ENCODE results near the gene TBC1D17. TPM values are rescaled to one million over a fixed set of nuclear protein-coding genes. Genes with fewer than 3 reads are reported as not detected.

TBC1D17 gene
- total RNA-seq, 2 donors from 2014 or later = 27.9 to 31.7 TPM

DNA sequence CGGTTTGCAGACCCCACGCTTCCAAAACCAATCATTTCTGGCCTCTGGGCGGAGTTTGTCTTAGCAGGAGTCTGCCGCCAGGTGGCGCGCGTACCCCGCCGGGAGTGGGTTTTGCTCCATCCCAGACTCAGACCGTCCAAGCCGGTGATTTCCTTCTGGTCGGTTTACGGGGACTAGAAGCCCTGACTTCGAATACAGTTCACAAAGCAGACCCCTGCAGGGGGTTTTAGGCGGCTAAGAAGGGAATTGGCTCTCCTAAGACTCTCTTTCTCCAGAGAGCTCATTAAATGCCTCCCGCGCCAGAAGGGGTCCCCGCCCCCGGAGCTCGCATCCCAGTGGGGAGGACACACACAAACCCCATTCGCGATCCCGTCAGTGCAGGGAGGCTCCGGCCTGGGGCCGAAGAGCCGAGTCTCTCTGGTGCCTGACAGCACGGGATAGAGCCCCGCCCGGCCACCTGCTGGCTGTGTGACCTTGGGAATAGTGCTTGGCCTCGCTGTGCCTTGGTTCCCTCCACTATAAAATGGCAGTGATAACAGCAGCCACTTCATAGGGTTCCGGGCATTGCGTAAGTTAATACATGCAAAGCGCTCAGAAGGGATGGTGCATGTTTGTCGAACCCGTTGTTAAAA is 60.4 kb downstream of the TBC1D17 start:
- Histone ChIP-seq H3K4me3 (peak overlapping the region; percentile 45), H3K4me1 (ENCODE audit: control insufficient read depth in 1 of 2, low read depth in 2 of 2) (peaks cover 0 to 4% of the 10 kb centered on the region in 2 donors), H3K9me3 (no peaks in the 10 kb centered on the region), H3K36me3 (no peaks in the 10 kb centered on the region), H3K27me3 (replicated peaks; ENCODE audit: insufficient read depth) (no peaks in the 10 kb centered on the region), H3K27ac (no peak overlapping the region)
- ATAC-seq (ENCODE audit: insufficient number of reproducible peaks, low FRiP score, low read depth) (peak; percentile 64), DNase-seq (ENCODE audit: low spot score) (no peak)
- TF ChIP-seq, protein P1, sequence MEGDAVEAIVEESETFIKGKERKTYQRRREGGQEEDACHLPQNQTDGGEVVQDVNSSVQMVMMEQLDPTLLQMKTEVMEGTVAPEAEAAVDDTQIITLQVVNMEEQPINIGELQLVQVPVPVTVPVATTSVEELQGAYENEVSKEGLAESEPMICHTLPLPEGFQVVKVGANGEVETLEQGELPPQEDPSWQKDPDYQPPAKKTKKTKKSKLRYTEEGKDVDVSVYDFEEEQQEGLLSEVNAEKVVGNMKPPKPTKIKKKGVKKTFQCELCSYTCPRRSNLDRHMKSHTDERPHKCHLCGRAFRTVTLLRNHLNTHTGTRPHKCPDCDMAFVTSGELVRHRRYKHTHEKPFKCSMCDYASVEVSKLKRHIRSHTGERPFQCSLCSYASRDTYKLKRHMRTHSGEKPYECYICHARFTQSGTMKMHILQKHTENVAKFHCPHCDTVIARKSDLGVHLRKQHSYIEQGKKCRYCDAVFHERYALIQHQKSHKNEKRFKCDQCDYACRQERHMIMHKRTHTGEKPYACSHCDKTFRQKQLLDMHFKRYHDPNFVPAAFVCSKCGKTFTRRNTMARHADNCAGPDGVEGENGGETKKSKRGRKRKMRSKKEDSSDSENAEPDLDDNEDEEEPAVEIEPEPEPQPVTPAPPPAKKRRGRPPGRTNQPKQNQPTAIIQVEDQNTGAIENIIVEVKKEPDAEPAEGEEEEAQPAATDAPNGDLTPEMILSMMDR (IDR thresholded peaks at IDR 0.05) = peak; percentile 96

Other genes with a start within 250 kb of the TBC1D17 start
- 100 to 1,000 TPM in 1 of 2 donors, 10 to 100 TPM in 1; 82.2 to 188 TPM for gene RRAS, start 237.6 kb upstream of the TBC1D17 start, total RNA-seq
- 10 to 100 TPM; 27.3 to 30.6 TPM for gene SCAF1, start 235.5 kb upstream of the TBC1D17 start, total RNA-seq
- 10 to 100 TPM; 33.2 to 52.9 TPM for gene IRF3, start 211.8 kb upstream of the TBC1D17 start, total RNA-seq
- 1 to 10 TPM; 2.5 to 3.0 TPM for gene BCL2L12, start 211.8 kb upstream of the TBC1D17 start, total RNA-seq
- 100 to 1,000 TPM; 116 to 118 TPM for gene PRMT1, start 200.4 kb upstream of the TBC1D17 start, total RNA-seq
- 1 to 10 TPM; 2.8 to 6.4 TPM for gene ADM5, start 188.1 kb upstream of the TBC1D17 start, total RNA-seq
- 1 to 10 TPM; 2.5 to 3.9 TPM for gene CPT1C, start 186.6 kb upstream of the TBC1D17 start, total RNA-seq
- not detected for gene TSKS, start 114.4 kb upstream of the TBC1D17 start, total RNA-seq
- 10 to 100 TPM; 81.1 to 89.7 TPM for gene AP2A1, start 110.7 kb upstream of the TBC1D17 start, total RNA-seq
- gene FUZ, start 64.4 kb upstream of the TBC1D17 start, total RNA-seq = 10 to 100 TPM; 23.6 to 27.3 TPM
- gene MED25, start 59.4 kb upstream of the TBC1D17 start, total RNA-seq = 10 to 100 TPM; 29.8 to 37.0 TPM
- gene PTOV1, start 26.5 kb upstream of the TBC1D17 start, total RNA-seq = 10 to 100 TPM; 62.9 to 72.2 TPM
- 10 to 100 TPM; 55.8 to 78.7 TPM for gene PNKP, start 10.1 kb upstream of the TBC1D17 start, total RNA-seq
- gene AKT1S1, start 347 bp upstream of the TBC1D17 start, total RNA-seq = 10 to 100 TPM; 15.2 to 20.7 TPM
- gene IL4I1, start 19.2 kb downstream of the TBC1D17 start, total RNA-seq = 1 to 10 TPM; 1.5 to 2.2 TPM
- gene ATF5, start 51.5 kb downstream of the TBC1D17 start, total RNA-seq = 1 to 10 TPM; 8.4 to 9.8 TPM
- 10 to 100 TPM; 29.9 to 34.3 TPM for gene NUP62, start 51.8 kb downstream of the TBC1D17 start, total RNA-seq
- 10 to 100 TPM in 1 of 2 donors, 1 to 10 TPM in 1; 2.8 to 10.0 TPM for gene SIGLEC11, start 83.5 kb downstream of the TBC1D17 start, total RNA-seq
- 10 to 100 TPM; 27.5 to 33.4 TPM for gene VRK3, start 147.7 kb downstream of the TBC1D17 start, total RNA-seq
- gene ZNF473, start 148.3 kb downstream of the TBC1D17 start, total RNA-seq = 1 to 10 TPM; 2.4 to 6.5 TPM

Measured in thoracic aorta (tissue), 2 donors.